SK-N-SH (cell line): ENCODE data around the gene RAB8A.
A peak's percentile ranks its signal among the peaks of the same experiment; 100 is the strongest.

Source experiments
- CTCF ChIP-seq: fragments of 200-600 bp; sonication (generic); IDR thresholded peaks from 2 replicates; pipeline ENCODE4 v1.6.1; 2017; ENCODE audit warnings: antibody characterized with exemption, mild to moderate bottlenecking, moderate library complexity
- FOXM1 ChIP-seq: IDR thresholded peaks from 2 replicates; pipeline ENCODE4 v1.4.0; 2012; ENCODE audit warnings: low read depth, mild to moderate bottlenecking
- NFIC ChIP-seq: IDR thresholded peaks from 2 replicates; pipeline ENCODE4 v1.4.0; 2012; ENCODE audit warnings: borderline replicate concordance
- POLR2AphosphoS5 ChIP-seq: IDR thresholded peaks from 2 replicates; pipeline ENCODE4 v1.6.1; 2012; ENCODE audit warnings: low read depth, low read length
- TF ChIP-seq, protein P1 (sequence below): IDR thresholded peaks from 2 replicates; pipeline ENCODE4 v1.6.1; 2012; ENCODE audit warnings: mild to moderate bottlenecking, low read depth, low read length, moderate library complexity

GRCh38 chr19:16078759-16079707 is 32.7 kb upstream of the RAB8A start:
- no peak for TF ChIP-seq CTCF
- peak; percentile 85 for TF ChIP-seq POLR2AphosphoS5
- peak; percentile 66; the same call in 1 of the 2 replicates for TF ChIP-seq FOXM1
- TF ChIP-seq NFIC: peak; percentile 35; the same call in 1 of the 2 replicates
- TF ChIP-seq, protein P1, sequence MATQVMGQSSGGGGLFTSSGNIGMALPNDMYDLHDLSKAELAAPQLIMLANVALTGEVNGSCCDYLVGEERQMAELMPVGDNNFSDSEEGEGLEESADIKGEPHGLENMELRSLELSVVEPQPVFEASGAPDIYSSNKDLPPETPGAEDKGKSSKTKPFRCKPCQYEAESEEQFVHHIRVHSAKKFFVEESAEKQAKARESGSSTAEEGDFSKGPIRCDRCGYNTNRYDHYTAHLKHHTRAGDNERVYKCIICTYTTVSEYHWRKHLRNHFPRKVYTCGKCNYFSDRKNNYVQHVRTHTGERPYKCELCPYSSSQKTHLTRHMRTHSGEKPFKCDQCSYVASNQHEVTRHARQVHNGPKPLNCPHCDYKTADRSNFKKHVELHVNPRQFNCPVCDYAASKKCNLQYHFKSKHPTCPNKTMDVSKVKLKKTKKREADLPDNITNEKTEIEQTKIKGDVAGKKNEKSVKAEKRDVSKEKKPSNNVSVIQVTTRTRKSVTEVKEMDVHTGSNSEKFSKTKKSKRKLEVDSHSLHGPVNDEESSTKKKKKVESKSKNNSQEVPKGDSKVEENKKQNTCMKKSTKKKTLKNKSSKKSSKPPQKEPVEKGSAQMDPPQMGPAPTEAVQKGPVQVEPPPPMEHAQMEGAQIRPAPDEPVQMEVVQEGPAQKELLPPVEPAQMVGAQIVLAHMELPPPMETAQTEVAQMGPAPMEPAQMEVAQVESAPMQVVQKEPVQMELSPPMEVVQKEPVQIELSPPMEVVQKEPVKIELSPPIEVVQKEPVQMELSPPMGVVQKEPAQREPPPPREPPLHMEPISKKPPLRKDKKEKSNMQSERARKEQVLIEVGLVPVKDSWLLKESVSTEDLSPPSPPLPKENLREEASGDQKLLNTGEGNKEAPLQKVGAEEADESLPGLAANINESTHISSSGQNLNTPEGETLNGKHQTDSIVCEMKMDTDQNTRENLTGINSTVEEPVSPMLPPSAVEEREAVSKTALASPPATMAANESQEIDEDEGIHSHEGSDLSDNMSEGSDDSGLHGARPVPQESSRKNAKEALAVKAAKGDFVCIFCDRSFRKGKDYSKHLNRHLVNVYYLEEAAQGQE: no peak
